Neural cell (in vitro differentiated cells): ENCODE measurements around the gene DLL1.
A peak's percentile ranks its signal among the peaks of the same experiment; 100 is the strongest.

Experiments used
- EP300 ChIP-seq: fragments of 450-650 bp; conservative IDR thresholded peaks from 2 replicates; pipeline ENCODE4 v1.6.1; 2014; ENCODE audit warnings: antibody characterized with exemption, mild to moderate bottlenecking, moderate library complexity; ENCODE audit not compliant: poor library complexity, severe bottlenecking
- EZH2 ChIP-seq: fragments of 200-600, 300-800 bp; shearing (Covaris generic), sonication (generic); IDR thresholded peaks from 2 replicates; pipeline ENCODE4 v1.6.1; 2014; ENCODE audit warnings: antibody characterized with exemption, low read length, borderline replicate concordance, mild to moderate bottlenecking; ENCODE audit not compliant: insufficient read depth, poor library complexity, severe bottlenecking
- RAD21 ChIP-seq: fragments of 450-650 bp; conservative IDR thresholded peaks from 2 replicates; pipeline ENCODE4 v1.6.1; 2014; ENCODE audit warnings: antibody characterized with exemption, mild to moderate bottlenecking, moderate library complexity
- SMC3 ChIP-seq: fragments of 450-650 bp; conservative IDR thresholded peaks from 2 replicates; pipeline ENCODE4 v1.6.1; 2014; ENCODE audit warnings: antibody characterized with exemption, mild to moderate bottlenecking, moderate library complexity; ENCODE audit not compliant: poor library complexity
- TF ChIP-seq, protein P1 (sequence below): fragments of 450-650 bp; IDR thresholded peaks from 2 replicates; pipeline ENCODE4 v1.5.1; 2014; ENCODE audit warnings: antibody characterized with exemption, mild to moderate bottlenecking, moderate library complexity; ENCODE audit not compliant: poor library complexity, severe bottlenecking
- TF ChIP-seq, protein P2 (sequence below): IDR thresholded peaks from 2 replicates; pipeline ENCODE4 v1.6.1; 2012; ENCODE audit warnings: borderline replicate concordance

DNA sequence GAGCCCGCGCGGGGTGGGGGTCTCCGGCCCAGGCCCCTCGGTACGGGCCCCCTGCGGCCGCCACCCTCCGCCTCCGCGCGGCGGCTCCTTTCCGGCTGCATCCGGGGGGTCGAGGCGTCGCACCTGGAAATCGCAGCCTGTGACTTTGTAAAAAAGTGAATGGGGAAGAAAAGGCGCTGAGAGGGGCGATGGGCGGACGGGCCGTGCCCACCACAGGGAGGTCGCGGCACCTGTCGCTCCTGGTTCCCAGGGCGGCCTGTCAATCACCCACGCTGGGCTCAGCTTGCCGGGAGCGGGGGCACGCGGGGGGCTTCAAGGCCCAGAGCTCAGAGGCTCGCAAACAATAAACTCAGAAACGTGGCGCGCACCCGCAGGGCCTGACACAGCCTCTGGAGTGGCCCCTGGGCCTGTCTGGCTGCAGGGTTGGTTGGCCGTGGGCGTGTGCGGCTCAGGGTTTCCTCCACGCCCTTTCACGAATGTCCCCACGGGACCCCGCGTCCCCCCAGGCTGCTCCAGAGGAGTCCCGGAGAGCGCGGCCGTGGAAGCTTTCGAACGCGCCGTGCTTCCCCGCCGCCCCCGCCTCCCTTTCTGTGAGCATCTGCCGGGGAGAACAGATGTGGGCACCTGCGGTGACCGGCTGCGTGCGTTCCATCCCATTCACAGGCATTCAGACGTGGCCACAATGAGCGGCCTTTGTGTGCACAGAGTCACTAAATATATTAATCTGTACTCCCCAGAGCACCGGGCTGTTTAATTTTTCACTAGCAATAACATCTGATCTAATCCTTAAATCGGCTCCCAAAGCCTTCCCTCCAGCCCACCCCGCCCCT lies 6.1 kb upstream of the DLL1 start:
- TF ChIP-seq EP300 (no peak), SMC3 (no peak), RAD21 (no peak), EZH2 (no peak)
- TF ChIP-seq, protein P1, sequence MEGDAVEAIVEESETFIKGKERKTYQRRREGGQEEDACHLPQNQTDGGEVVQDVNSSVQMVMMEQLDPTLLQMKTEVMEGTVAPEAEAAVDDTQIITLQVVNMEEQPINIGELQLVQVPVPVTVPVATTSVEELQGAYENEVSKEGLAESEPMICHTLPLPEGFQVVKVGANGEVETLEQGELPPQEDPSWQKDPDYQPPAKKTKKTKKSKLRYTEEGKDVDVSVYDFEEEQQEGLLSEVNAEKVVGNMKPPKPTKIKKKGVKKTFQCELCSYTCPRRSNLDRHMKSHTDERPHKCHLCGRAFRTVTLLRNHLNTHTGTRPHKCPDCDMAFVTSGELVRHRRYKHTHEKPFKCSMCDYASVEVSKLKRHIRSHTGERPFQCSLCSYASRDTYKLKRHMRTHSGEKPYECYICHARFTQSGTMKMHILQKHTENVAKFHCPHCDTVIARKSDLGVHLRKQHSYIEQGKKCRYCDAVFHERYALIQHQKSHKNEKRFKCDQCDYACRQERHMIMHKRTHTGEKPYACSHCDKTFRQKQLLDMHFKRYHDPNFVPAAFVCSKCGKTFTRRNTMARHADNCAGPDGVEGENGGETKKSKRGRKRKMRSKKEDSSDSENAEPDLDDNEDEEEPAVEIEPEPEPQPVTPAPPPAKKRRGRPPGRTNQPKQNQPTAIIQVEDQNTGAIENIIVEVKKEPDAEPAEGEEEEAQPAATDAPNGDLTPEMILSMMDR = peak; percentile 5
- TF ChIP-seq, protein P2, sequence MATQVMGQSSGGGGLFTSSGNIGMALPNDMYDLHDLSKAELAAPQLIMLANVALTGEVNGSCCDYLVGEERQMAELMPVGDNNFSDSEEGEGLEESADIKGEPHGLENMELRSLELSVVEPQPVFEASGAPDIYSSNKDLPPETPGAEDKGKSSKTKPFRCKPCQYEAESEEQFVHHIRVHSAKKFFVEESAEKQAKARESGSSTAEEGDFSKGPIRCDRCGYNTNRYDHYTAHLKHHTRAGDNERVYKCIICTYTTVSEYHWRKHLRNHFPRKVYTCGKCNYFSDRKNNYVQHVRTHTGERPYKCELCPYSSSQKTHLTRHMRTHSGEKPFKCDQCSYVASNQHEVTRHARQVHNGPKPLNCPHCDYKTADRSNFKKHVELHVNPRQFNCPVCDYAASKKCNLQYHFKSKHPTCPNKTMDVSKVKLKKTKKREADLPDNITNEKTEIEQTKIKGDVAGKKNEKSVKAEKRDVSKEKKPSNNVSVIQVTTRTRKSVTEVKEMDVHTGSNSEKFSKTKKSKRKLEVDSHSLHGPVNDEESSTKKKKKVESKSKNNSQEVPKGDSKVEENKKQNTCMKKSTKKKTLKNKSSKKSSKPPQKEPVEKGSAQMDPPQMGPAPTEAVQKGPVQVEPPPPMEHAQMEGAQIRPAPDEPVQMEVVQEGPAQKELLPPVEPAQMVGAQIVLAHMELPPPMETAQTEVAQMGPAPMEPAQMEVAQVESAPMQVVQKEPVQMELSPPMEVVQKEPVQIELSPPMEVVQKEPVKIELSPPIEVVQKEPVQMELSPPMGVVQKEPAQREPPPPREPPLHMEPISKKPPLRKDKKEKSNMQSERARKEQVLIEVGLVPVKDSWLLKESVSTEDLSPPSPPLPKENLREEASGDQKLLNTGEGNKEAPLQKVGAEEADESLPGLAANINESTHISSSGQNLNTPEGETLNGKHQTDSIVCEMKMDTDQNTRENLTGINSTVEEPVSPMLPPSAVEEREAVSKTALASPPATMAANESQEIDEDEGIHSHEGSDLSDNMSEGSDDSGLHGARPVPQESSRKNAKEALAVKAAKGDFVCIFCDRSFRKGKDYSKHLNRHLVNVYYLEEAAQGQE = no peak
